ENCODE results near the gene ITPRIPL2. TPM values are rescaled to one million over a fixed set of nuclear protein-coding genes. Genes with fewer than 3 reads are reported as not detected.

ITPRIPL2 gene
- total and polyA plus RNA-seq, 2 of the 13 experiments (the other 11 are each of a cell fraction or from before 2014, with no cell fraction given) = 5.9 to 12.6 TPM

GRCh38 chr16:19114359-19115147 is 789 bp downstream of the ITPRIPL2 start (continued):
- TF ChIP-seq ZFP37 (CRISPR knock-in tag; IDR thresholded peaks at IDR 0.05; ENCODE audit: borderline replicate concordance) (0 out of 2 replicates have a peak, but pooled peaks have one; percentile 30), ZNF343 (CRISPR knock-in tag; IDR thresholded peaks at IDR 0.05) (no peak), SOX6 (IDR thresholded peaks at IDR 0.05) (no peak), SOX6 (CRISPR knock-in tag; IDR thresholded peaks at IDR 0.05) (no peak), RFXAP (CRISPR knock-in tag; IDR thresholded peaks at IDR 0.05; ENCODE audit: borderline replicate concordance) (no peak), LRRFIP1 (CRISPR knock-in tag; conservative IDR thresholded peaks at IDR 0.05) (no peak), AGO2 (optimal IDR thresholded peaks at IDR 0.05; ENCODE audit: low read depth, low read length) (peak; percentile 11), POLR2AphosphoS2 (IDR thresholded peaks at IDR 0.05; ENCODE audit: low read depth, low read length) (no peak), DNMT3B (CRISPR knock-in tag; conservative IDR thresholded peaks at IDR 0.05) (no peak), ZNF331 (CRISPR knock-in tag; IDR thresholded peaks at IDR 0.05) (no peak), NCOR1 (IDR thresholded peaks at IDR 0.05; ENCODE audit: borderline replicate concordance, low read length) (no peak), ZNF441 (CRISPR knock-in tag; IDR thresholded peaks at IDR 0.05; ENCODE audit: borderline replicate concordance) (no peak; the same call in 1 of the 2 replicates), ISX (CRISPR knock-in tag; conservative IDR thresholded peaks at IDR 0.05) (0 out of 2 replicates have a peak, but pooled peaks have one; percentile 4), ASH2L (IDR thresholded peaks at IDR 0.05; ENCODE audit: insufficient read length, low read depth, low read length) (no peak), IRF9 (CRISPR knock-in tag; IDR thresholded peaks at IDR 0.05; ENCODE audit: borderline replicate concordance) (no peak), ZNF460 (CRISPR knock-in tag; IDR thresholded peaks at IDR 0.05; ENCODE audit: borderline replicate concordance) (no peak), NR3C1 (CRISPR knock-in tag; IDR thresholded peaks at IDR 0.05) (no peak), SRF (IDR thresholded peaks at IDR 0.05; ENCODE audit: low read depth, low read length) (no peak), ARNT (IDR thresholded peaks at IDR 0.05) (no peak), PHF5A (CRISPR knock-in tag; IDR thresholded peaks at IDR 0.05; ENCODE audit: low read depth, unreplicated experiment) (no peak)
- TF ChIP-seq, protein P1, sequence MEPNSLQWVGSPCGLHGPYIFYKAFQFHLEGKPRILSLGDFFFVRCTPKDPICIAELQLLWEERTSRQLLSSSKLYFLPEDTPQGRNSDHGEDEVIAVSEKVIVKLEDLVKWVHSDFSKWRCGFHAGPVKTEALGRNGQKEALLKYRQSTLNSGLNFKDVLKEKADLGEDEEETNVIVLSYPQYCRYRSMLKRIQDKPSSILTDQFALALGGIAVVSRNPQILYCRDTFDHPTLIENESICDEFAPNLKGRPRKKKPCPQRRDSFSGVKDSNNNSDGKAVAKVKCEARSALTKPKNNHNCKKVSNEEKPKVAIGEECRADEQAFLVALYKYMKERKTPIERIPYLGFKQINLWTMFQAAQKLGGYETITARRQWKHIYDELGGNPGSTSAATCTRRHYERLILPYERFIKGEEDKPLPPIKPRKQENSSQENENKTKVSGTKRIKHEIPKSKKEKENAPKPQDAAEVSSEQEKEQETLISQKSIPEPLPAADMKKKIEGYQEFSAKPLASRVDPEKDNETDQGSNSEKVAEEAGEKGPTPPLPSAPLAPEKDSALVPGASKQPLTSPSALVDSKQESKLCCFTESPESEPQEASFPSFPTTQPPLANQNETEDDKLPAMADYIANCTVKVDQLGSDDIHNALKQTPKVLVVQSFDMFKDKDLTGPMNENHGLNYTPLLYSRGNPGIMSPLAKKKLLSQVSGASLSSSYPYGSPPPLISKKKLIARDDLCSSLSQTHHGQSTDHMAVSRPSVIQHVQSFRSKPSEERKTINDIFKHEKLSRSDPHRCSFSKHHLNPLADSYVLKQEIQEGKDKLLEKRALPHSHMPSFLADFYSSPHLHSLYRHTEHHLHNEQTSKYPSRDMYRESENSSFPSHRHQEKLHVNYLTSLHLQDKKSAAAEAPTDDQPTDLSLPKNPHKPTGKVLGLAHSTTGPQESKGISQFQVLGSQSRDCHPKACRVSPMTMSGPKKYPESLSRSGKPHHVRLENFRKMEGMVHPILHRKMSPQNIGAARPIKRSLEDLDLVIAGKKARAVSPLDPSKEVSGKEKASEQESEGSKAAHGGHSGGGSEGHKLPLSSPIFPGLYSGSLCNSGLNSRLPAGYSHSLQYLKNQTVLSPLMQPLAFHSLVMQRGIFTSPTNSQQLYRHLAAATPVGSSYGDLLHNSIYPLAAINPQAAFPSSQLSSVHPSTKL (CRISPR knock-in tag; IDR thresholded peaks at IDR 0.05) = 0 out of 2 replicates have a peak, but pooled peaks have one; percentile 11
- TF ChIP-seq, protein P2, sequence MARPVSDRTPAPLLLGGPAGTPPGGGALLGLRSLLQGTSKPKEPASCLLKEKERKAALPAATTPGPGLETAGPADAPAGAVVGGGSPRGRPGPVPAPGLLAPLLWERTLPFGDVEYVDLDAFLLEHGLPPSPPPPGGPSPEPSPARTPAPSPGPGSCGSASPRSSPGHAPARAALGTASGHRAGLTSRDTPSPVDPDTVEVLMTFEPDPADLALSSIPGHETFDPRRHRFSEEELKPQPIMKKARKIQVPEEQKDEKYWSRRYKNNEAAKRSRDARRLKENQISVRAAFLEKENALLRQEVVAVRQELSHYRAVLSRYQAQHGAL (CRISPR knock-in tag; IDR thresholded peaks at IDR 0.05; ENCODE audit: not compliant biosample characterization) = no peak

All from HepG2 (cell line).